Fibroblast of mammary gland (primary cell): ENCODE measurements around the gene CRHR1.

Experiments used
- DNase-seq: peaks from one replicate; pipeline ENCODE4 v3.0.0-alpha.2; 2010; ENCODE audit warnings: low read depth
- H3K4me3 ChIP-seq: 2 replicates; pipeline ENCODE4 v1.5.1; 2011; ENCODE audit warnings: low read depth, mild to moderate bottlenecking, low read length, moderate library complexity; ENCODE audit not compliant: control insufficient read depth
- TF ChIP-seq, protein P1 (sequence below): conservative IDR thresholded peaks from 2 replicates; pipeline ENCODE4 v1.5.1; 2011; ENCODE audit warnings: low read depth, low read length, inconsistent platforms; ENCODE audit not compliant: control insufficient read depth, insufficient read depth

Gene CRHR1

DNA sequence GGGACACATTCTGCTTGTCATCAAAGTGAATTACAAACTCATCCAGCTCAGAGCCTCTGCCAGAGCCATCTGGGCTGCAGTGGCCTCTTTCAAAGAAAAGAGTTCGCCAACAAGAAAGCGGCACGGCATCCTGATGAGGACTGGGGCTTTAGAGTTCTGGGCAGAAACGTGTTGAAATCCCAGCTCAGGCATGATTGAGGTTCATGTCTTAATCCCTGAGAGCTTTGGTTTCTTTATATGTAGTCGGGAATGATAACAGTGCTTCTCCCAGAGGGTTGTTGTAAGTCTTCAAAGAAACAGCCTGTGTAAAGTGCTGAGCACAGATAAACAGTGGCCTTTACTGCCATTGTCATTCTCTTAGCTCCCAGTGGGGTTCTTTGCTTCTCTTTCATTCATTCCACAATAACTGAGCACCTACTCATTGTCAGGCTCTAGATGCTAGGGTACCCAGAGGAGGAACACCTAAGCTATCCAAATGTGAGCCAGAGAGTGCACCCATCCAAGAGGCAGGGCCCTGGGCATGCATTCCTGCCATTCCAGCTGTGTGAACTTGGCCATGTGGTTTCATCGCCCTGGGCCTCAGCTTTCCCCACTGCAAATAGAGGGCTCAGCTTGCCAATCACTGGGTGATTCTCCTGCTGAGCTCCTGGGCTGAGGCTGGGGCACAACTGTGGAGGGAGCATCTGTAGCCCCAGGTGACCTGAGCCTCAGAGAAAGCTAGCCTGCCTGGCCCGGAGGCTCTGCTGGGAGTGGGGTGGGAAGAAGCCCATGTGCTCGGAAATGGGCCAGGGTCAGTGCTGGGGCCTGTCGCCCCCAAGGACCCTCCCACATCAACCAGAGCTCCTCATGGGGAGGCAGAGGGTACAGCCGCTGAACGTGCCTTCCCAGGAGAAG is 38.3 kb upstream of the CRHR1 start:
- TF ChIP-seq, protein P1, sequence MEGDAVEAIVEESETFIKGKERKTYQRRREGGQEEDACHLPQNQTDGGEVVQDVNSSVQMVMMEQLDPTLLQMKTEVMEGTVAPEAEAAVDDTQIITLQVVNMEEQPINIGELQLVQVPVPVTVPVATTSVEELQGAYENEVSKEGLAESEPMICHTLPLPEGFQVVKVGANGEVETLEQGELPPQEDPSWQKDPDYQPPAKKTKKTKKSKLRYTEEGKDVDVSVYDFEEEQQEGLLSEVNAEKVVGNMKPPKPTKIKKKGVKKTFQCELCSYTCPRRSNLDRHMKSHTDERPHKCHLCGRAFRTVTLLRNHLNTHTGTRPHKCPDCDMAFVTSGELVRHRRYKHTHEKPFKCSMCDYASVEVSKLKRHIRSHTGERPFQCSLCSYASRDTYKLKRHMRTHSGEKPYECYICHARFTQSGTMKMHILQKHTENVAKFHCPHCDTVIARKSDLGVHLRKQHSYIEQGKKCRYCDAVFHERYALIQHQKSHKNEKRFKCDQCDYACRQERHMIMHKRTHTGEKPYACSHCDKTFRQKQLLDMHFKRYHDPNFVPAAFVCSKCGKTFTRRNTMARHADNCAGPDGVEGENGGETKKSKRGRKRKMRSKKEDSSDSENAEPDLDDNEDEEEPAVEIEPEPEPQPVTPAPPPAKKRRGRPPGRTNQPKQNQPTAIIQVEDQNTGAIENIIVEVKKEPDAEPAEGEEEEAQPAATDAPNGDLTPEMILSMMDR: no peak
- H3K4me3 ChIP-seq: no peak overlapping the region
- DNase-seq: no peak

DNA sequence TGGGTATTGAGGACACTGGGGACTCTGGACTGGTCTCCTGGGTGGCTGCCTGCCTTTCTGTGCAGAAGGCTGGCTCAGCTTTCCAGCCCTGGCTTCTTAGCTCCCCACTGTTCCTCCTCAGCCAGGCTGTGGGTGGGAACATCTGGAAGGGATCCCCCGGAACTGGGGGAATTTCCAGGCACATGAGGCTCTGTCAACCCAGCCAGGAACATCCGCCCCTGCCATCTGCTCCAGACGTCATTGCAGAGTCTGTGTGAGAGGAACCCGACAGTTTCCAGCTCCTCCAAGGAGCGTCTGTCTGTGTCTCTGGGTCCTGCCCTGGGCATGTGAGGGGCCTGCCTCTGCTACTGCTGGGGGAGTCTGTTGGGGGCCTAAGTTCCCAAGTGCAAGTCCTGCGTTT is 36.2 kb upstream of the CRHR1 start:
- TF ChIP-seq, protein P1: no peak
- no peak for DNase-seq
- no peak overlapping the region for H3K4me3 ChIP-seq

DNA sequence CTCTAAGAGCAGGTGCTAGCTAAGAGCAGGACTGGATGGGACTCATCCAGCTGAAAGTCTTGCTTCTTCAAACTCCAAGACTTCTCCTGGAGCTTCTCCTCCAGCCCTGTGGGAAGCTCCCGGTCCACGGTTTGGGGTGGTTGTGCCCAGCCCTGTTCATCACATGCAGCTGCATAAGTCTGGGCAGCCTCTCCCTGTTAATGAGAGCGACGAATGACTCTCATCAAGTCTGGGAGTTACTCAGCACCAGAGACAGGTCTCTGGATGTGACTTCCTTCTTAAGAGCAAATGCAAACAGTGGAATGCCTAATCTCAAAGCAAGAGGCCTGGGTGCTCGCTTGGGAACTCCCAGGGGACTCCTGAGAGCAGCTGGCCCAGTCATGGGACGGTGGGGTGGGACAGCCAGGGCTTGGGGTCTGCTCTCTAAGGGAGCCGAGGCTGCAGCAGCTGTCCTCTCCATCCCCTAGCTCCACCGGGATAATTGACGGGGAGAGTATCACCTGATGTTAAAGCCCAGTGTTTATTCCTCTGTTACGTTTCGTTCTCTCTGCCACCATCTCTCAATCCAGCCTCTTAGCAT is 35.3 kb upstream of the CRHR1 start:
- DNase-seq: no peak
- no peak overlapping the region for H3K4me3 ChIP-seq
- TF ChIP-seq, protein P1: no peak

DNA sequence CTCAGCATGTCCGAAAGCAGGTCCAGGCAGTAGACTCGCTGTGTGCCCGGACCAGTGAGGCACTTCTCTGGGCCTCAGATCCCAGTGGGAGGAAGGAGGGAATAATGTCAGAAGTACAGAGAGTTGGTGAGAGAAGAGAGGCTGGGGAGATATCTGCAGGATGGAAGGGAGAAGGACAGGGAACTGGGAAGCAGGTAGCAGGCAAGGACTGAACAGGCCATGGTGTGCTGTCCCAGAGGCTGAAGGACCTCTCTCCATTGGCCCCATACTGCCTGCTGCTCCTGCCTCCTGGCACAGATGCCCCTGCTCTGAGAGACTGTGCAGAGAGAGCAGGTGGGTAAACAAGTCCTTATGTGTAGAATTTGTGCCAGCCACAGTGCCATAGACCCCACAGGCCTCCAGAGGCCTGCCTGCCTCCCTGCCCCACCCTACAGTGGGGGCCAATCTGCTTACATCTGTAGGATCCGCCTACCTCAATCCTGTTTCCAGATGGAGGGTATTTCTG is 34.2 kb upstream of the CRHR1 start:
- no peak for DNase-seq
- TF ChIP-seq, protein P1: no peak
- H3K4me3 ChIP-seq: no peak overlapping the region

DNA sequence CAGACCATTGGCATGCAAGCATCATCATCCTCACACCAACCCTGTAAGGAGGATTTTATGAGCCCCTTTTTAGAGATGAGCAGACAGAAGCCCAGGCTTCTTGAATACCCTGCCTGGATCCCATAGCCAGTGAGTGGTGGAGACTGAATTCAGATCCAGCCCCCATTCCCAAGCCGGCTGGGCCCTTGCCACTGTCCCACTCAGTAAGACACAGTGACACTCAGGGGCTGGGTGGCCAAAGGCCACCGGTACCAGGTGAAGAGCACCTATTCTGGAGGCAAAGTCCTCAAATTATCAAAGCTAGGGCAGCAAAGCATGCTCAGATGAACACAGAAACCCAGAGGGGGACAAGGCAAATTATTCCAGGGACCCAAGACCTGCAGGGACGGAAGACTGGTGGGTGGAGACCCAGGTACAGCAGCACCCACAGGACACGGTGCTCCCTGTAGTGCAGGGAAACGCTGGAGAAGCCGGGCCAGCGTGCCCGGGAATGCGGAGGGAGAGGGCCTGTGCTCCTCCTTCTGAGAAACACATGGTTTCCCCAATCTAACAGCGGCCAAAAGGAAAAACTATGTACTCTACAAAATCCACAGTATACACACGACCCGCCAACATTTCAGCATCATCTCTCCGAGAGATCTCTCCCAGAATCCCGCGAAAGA is 33.2 kb upstream of the CRHR1 start:
- TF ChIP-seq, protein P1: no peak
- H3K4me3 ChIP-seq: no peak overlapping the region
- no peak for DNase-seq

DNA sequence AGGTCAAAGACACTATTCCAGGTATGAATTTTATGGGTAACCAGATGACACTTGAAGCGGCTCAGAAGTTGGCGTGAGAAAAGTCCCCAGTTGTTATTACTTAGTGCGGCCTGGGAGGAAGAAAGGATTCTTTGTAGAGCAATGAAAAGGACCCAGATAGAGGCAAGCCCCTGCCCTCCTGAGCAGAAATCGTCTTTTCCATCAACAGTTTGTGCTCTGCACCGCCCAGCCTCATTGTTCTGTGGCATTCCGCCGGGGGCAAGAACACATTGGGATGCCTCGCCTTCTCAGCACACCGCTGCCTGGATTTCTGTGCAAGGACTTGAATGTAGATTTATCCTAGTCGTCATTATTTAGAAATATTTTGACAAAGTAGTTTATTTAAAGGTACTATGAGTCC is 32.7 kb upstream of the CRHR1 start:
- no peak for DNase-seq
- no peak overlapping the region for H3K4me3 ChIP-seq
- TF ChIP-seq, protein P1: no peak
